HepG2 (cell line): ENCODE data around the gene ISY1. TPM values are rescaled to one million over a fixed set of nuclear protein-coding genes. Genes with fewer than 3 reads are reported as not detected.

Experiments
- ATRX ChIP-seq: sonication (generic); formaldehyde crosslinking; IDR thresholded peaks from 2 replicates; pipeline ENCODE4 v1.4.0; 2020; ENCODE audit warnings: missing genetic modification reagents, borderline replicate concordance
- GABPA ChIP-seq, 2 experiments: IDR thresholded peaks; 2 replicates each; pipeline ENCODE4 v1.6.1; 2011 to 2016; ENCODE audit warnings: low read depth in 2 of 2, low read length in 1 of 2, missing biosample characterization in 1 of 2, missing genetic modification characterization in 1 of 2
- LCORL ChIP-seq, 2 experiments: fragments of 450-650 bp in 1 of 2; sonication (generic) in 1 of 2; formaldehyde crosslinking in 1 of 2; IDR thresholded peaks; 2 replicates each; pipeline versions ENCODE4 v1.5.0 to v1.6.1; 2017 to 2020; ENCODE audit warnings: antibody characterized with exemption in 1 of 2, missing genetic modification reagents in 1 of 2
- MAFF ChIP-seq: IDR thresholded peaks from 2 replicates; pipeline ENCODE4 v1.6.1; 2011; ENCODE audit warnings: low read depth, low read length, improper control_type of control experiment
- MBD4 ChIP-seq: IDR thresholded peaks from 2 replicates; pipeline ENCODE4 v1.6.1; 2012; ENCODE audit warnings: low read length, inconsistent platforms, borderline replicate concordance
- RARG ChIP-seq: sonication (generic); formaldehyde crosslinking; IDR thresholded peaks from 2 replicates; pipeline ENCODE4 v1.4.0; 2020; ENCODE audit warnings: low read depth, mild to moderate bottlenecking, missing genetic modification reagents
- SOX6 ChIP-seq, 2 experiments: fragments of 450-650 bp in 1 of 2; sonication (generic) in 1 of 2; formaldehyde crosslinking in 1 of 2; IDR thresholded peaks; 2 replicates each; pipeline versions ENCODE4 v1.4.0 to v1.6.1; 2017 to 2020; ENCODE audit warnings: antibody characterized with exemption in 1 of 2, mild to moderate bottlenecking in 1 of 2, missing genetic modification reagents in 1 of 2
- SP1 ChIP-seq, 2 experiments: fragments of 450-650 bp in 1 of 2; sonication (generic) in 1 of 2; formaldehyde crosslinking in 1 of 2; IDR thresholded peaks; 2 replicates each; pipeline versions ENCODE4 v1.4.0 to v1.6.1; 2016 to 2020; ENCODE audit warnings: missing genetic modification reagents in 1 of 2
- TOPORS ChIP-seq: sonication (generic); formaldehyde crosslinking; IDR thresholded peaks from 2 replicates; pipeline ENCODE4 v1.8.0; 2023; ENCODE audit warnings: mild to moderate bottlenecking, missing genetic modification reagents
- ZBTB7B ChIP-seq: sonication (generic); formaldehyde crosslinking; IDR thresholded peaks from 2 replicates; pipeline ENCODE4 v1.4.0; 2020; ENCODE audit warnings: missing genetic modification reagents
- ZNF124 ChIP-seq: sonication (generic); formaldehyde crosslinking; IDR thresholded peaks from 2 replicates; pipeline ENCODE4 v1.4.0; 2020; ENCODE audit warnings: missing genetic modification reagents
- ZZZ3 ChIP-seq: sonication (generic); formaldehyde crosslinking; IDR thresholded peaks from 2 replicates; pipeline ENCODE4 v1.4.0; 2020; ENCODE audit warnings: missing genetic modification reagents, mild to moderate bottlenecking, borderline replicate concordance
- polyA plus RNA-seq, 8 experiments: library from polyadenylated mRNA; depleted of rRNA in 3 of 8; stranded (reverse) in 7 of 8; unstranded in 1 of 8; fragments of >200 nt; fragmentation: Illumina TruSeq in 4 of 8; extraction: Trizol in 4 of 8; gene quantifications; 2 replicates each; pipeline versions ENCODE4 v1.2.1 to v1.2.3, GENCODE V29; 2011 to 2016; ENCODE audit warnings: low read depth in 4 of 8, missing spikeins in 1 of 8, mixed read lengths in 1 of 8; ENCODE audit not compliant: insufficient read depth in 1 of 8
- total RNA-seq, 5 experiments: library from RNA; depleted of rRNA; stranded (reverse); fragments of >200 nt; fragmentation: Illumina TruSeq; extraction: Trizol; gene quantifications; 2 replicates each; pipeline ENCODE4 v1.2.3, GENCODE V29; 2016; ENCODE audit warnings: low read depth in 1 of 5
- TF ChIP-seq, protein P1 (sequence below): sonication (generic); formaldehyde crosslinking; IDR thresholded peaks from 2 replicates; pipeline ENCODE4 v1.8.1; 2023; ENCODE audit warnings: missing genetic modification reagents, inconsistent platforms, borderline replicate concordance
- TF ChIP-seq, protein P2 (sequence below): conservative IDR thresholded peaks from 2 replicates; pipeline ENCODE4 v1.6.1; 2018; ENCODE audit warnings: missing genetic modification reagents
- TF ChIP-seq, protein P3 (sequence below): sonication (generic); formaldehyde crosslinking; IDR thresholded peaks from 2 replicates; pipeline ENCODE4 v1.5.0; 2020; ENCODE audit warnings: mild to moderate bottlenecking, missing genetic modification reagents, borderline replicate concordance
- TF ChIP-seq, protein P4 (sequence below): sonication (generic); formaldehyde crosslinking; IDR thresholded peaks from 2 replicates; pipeline ENCODE4 v1.5.0; 2020; ENCODE audit warnings: missing genetic modification reagents, mild to moderate bottlenecking, borderline replicate concordance

Gene ISY1
- total and polyA plus RNA-seq, 2 of the 13 experiments (the other 11 are each of a cell fraction or from before 2014, with no cell fraction given): 21.0 to 39.1 TPM

DNA sequence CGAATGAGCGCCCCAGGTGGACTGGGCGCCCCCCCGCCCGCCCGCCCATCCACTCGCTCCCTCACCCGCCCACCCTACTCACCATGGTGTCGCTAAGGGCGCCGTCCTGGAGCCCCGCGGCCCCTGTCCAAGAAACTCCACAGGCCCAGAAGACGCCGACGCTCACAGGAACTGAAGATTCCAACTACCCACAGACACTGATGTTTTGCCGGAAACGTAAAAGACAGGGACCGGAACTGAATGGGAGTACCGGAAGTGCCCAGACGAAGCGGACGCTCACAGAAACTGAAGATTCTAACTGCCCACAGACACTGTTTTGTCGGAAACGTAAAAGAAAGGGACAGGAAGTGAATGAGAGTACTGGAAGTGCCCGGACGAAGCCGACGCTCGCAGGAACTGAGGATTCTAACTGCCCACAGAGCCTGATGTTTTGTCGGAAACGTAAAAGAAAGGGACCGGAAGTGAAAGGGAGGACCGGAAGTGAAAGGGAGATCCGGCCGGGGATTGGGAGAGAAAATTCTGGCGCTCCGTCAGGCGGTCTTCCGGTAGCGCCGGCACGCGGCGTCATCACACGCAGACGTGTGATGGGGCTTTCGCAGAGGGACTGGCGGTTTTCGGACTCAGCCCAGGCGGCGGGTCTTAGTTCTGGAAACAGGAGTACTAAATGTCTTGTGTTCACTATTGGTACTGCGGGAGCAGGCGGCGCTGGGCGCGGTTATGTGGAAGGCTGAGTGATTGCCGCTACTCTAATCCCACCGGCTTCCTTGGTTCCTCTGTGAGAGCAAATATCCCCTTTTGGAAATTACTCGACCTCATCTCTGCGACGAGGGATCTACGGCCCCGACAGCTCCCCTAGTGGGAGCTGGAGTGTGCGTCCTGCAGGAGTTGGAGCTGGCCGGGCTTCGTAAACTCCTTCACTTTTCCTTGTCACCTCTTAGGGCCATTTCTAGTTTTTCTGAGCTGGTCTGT, at the start of gene ISY1 (continued):
- TF ChIP-seq MBD4 (no peak), ZZZ3 (peak; percentile 78; the same call in 1 of the 2 replicates), MAFF (no peak), SP1 (IDR thresholded peaks at IDR 0.05) (no peak), SP1 (CRISPR knock-in tag; IDR thresholded peaks at IDR 0.05) (peak; percentile 76), SOX6 (IDR thresholded peaks at IDR 0.05) (no peak), SOX6 (CRISPR knock-in tag; IDR thresholded peaks at IDR 0.05) (peak; percentile 60), LCORL (IDR thresholded peaks at IDR 0.05) (no peak; the same call in 1 of the 2 replicates), LCORL (CRISPR knock-in tag; IDR thresholded peaks at IDR 0.05) (peak; percentile 53; the same call in 1 of the 2 replicates), ATRX (CRISPR knock-in tag) (no peak), RARG (CRISPR knock-in tag) (0 out of 2 replicates have a peak, but pooled peaks have one; percentile 66), ZNF124 (CRISPR knock-in tag) (peak; percentile 77; the same call in 1 of the 2 replicates), GABPA (IDR thresholded peaks at IDR 0.05; ENCODE audit: low read depth, low read length) (peak; percentile 82), GABPA (CRISPR knock-in tag; IDR thresholded peaks at IDR 0.05; ENCODE audit: low read depth) (peak; percentile 97), ZBTB7B (CRISPR knock-in tag) (peak; percentile 44), TOPORS (CRISPR knock-in tag) (peak; percentile 76)
- TF ChIP-seq, protein P1, sequence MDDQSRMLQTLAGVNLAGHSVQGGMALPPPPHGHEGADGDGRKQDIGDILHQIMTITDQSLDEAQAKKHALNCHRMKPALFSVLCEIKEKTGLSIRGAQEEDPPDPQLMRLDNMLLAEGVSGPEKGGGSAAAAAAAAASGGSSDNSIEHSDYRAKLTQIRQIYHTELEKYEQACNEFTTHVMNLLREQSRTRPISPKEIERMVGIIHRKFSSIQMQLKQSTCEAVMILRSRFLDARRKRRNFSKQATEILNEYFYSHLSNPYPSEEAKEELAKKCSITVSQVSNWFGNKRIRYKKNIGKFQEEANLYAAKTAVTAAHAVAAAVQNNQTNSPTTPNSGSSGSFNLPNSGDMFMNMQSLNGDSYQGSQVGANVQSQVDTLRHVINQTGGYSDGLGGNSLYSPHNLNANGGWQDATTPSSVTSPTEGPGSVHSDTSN (CRISPR knock-in tag): 0 out of 2 replicates have a peak, but pooled peaks have one; percentile 28
- TF ChIP-seq, protein P2, sequence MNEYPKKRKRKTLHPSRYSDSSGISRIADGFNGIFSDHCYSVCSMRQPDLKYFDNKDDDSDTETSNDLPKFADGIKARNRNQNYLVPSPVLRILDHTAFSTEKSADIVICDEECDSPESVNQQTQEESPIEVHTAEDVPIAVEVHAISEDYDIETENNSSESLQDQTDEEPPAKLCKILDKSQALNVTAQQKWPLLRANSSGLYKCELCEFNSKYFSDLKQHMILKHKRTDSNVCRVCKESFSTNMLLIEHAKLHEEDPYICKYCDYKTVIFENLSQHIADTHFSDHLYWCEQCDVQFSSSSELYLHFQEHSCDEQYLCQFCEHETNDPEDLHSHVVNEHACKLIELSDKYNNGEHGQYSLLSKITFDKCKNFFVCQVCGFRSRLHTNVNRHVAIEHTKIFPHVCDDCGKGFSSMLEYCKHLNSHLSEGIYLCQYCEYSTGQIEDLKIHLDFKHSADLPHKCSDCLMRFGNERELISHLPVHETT (CRISPR knock-in tag): peak; percentile 45; the same call in 1 of the 2 replicates
- TF ChIP-seq, protein P3, sequence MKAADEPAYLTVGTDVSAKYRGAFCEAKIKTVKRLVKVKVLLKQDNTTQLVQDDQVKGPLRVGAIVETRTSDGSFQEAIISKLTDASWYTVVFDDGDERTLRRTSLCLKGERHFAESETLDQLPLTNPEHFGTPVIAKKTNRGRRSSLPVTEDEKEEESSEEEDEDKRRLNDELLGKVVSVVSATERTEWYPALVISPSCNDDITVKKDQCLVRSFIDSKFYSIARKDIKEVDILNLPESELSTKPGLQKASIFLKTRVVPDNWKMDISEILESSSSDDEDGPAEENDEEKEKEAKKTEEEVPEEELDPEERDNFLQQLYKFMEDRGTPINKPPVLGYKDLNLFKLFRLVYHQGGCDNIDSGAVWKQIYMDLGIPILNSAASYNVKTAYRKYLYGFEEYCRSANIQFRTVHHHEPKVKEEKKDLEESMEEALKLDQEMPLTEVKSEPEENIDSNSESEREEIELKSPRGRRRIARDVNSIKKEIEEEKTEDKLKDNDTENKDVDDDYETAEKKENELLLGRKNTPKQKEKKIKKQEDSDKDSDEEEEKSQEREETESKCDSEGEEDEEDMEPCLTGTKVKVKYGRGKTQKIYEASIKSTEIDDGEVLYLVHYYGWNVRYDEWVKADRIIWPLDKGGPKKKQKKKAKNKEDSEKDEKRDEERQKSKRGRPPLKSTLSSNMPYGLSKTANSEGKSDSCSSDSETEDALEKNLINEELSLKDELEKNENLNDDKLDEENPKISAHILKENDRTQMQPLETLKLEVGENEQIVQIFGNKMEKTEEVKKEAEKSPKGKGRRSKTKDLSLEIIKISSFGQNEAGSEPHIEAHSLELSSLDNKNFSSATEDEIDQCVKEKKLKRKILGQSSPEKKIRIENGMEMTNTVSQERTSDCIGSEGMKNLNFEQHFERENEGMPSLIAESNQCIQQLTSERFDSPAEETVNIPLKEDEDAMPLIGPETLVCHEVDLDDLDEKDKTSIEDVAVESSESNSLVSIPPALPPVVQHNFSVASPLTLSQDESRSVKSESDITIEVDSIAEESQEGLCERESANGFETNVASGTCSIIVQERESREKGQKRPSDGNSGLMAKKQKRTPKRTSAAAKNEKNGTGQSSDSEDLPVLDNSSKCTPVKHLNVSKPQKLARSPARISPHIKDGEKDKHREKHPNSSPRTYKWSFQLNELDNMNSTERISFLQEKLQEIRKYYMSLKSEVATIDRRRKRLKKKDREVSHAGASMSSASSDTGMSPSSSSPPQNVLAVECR (CRISPR knock-in tag): peak; percentile 84
- TF ChIP-seq, protein P4, sequence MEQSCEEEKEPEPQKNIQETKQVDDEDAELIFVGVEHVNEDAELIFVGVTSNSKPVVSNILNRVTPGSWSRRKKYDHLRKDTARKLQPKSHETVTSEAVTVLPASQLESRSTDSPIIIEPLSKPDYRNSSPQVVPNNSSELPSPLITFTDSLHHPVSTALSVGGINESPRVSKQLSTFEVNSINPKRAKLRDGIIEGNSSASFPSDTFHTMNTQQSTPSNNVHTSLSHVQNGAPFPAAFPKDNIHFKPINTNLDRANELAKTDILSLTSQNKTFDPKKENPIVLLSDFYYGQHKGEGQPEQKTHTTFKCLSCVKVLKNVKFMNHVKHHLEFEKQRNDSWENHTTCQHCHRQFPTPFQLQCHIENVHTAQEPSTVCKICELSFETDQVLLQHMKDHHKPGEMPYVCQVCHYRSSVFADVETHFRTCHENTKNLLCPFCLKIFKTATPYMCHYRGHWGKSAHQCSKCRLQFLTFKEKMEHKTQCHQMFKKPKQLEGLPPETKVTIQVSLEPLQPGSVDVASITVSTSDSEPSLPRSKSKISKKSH: no peak
